GM12874 (cell line): ENCODE measurements around the gene KCNAB1.

Source experiments
- CTCF ChIP-seq: IDR thresholded peaks from 2 replicates; pipeline ENCODE4 v1.5.1; 2011; ENCODE audit warnings: low read depth, mild to moderate bottlenecking, control low read depth, low read length, moderate library complexity; ENCODE audit not compliant: insufficient read depth

Gene KCNAB1

GRCh38 chr3:156497326-156497725 lies 376.9 kb downstream of the KCNAB1 start:
- no peak for TF ChIP-seq CTCF

- no peak for TF ChIP-seq CTCF
These were observed 377.9 kb downstream of the KCNAB1 start for GRCh38 chr3:156498307-156498706.

- no peak for TF ChIP-seq CTCF
These were observed 386.9 kb downstream of the KCNAB1 start for GRCh38 chr3:156507285-156507684.

- peak; percentile 16; the same call in 1 of the 2 replicates for TF ChIP-seq CTCF
These were observed 389.1 kb downstream of the KCNAB1 start for GRCh38 chr3:156509189-156510174.

GRCh38 chr3:156511987-156512677 lies 391.8 kb downstream of the KCNAB1 start:
- TF ChIP-seq CTCF, result no peak

GRCh38 chr3:156513619-156514018 lies 393.2 kb downstream of the KCNAB1 start:
- TF ChIP-seq CTCF, result no peak

- no peak for TF ChIP-seq CTCF
These were observed 395.9 kb downstream of the KCNAB1 start for GRCh38 chr3:156516284-156516683.
